ENCODE data around the gene HHEX. TPM values are rescaled to one million over a fixed set of nuclear protein-coding genes. Genes with fewer than 3 reads are reported as not detected.
"Not testable (repeated sequence)": the region's sequence is repeated elsewhere in the genome, so short reads cannot be mapped to it uniquely, and the experiment has no call there.

The HHEX gene
- 6.7 TPM for total RNA-seq
- polyA plus RNA-seq: 15.3 TPM

- Histone ChIP-seq H3K4me3 (ENCODE audit: low read depth, low read length) (peak within 1 kb of the TSS; percentile 65), H3K27ac (ENCODE audit: low read depth) (peak within 1 kb of the TSS; percentile 79), H3K4me1 (ENCODE audit: insufficient read depth) (peaks cover 2% of the 10 kb centered on the region), H3K36me3 (ENCODE audit: insufficient read depth) (peaks cover 2% of the 10 kb centered on the region)
- WGBS: under 1% methylated on average over 79 of the region's 79 CpGs
- DNase-seq (ENCODE audit: extremely low spot score): no peak
These were observed at the start of gene HHEX for GRCh38 chr10:92689663-92690210. Gene HHEX (plus strand): TSS chr10:92689955. CDS start chr10:92689987, 32 bp downstream.

- WGBS: 96% methylated on average over 3 of the region's 3 CpGs
- DNase-seq (ENCODE audit: extremely low spot score): no peak
- Histone ChIP-seq H3K4me1 (ENCODE audit: insufficient read depth) (no peaks in the 10 kb centered on the region), H3K27ac (ENCODE audit: low read depth) (no peak overlapping the region), H3K36me3 (ENCODE audit: insufficient read depth) (no peaks in the 10 kb centered on the region), H3K4me3 (ENCODE audit: low read depth, low read length) (no peak overlapping the region)
These were observed 49.6 kb upstream of the HHEX start for GRCh38 chr10:92640107-92640506.

- Histone ChIP-seq H3K36me3 (ENCODE audit: insufficient read depth) (no peaks in the 10 kb centered on the region), H3K4me1 (ENCODE audit: insufficient read depth) (no peaks in the 10 kb centered on the region), H3K27ac (ENCODE audit: low read depth) (no peak overlapping the region), H3K4me3 (ENCODE audit: low read depth, low read length) (no peak overlapping the region)
- DNase-seq (ENCODE audit: extremely low spot score): no peak
- WGBS: 64% methylated on average over 1 of the region's 1 CpG
These were observed 48.3 kb upstream of the HHEX start for GRCh38 chr10:92641492-92641891.

GRCh38 chr10:92644921-92645320, 44.8 kb upstream of the HHEX start:
- no peak for DNase-seq (ENCODE audit: extremely low spot score)
- H3K36me3 ChIP-seq (ENCODE audit: insufficient read depth): no peaks in the 10 kb centered on the region
- WGBS: 99% methylated on average over 2 of the region's 2 CpGs
- H3K4me1 ChIP-seq (ENCODE audit: insufficient read depth): no peaks in the 10 kb centered on the region
- H3K4me3 ChIP-seq (ENCODE audit: low read depth, low read length): no peak overlapping the region
- no peak overlapping the region for H3K27ac ChIP-seq (ENCODE audit: low read depth)

- H3K4me3 ChIP-seq (ENCODE audit: low read depth, low read length); H3K4me1 ChIP-seq (ENCODE audit: insufficient read depth); H3K27ac ChIP-seq (ENCODE audit: low read depth); H3K36me3 ChIP-seq (ENCODE audit: insufficient read depth); DNase-seq (ENCODE audit: extremely low spot score): not testable (repeated sequence)
- WGBS: 91% methylated on average over 3 of the region's 3 CpGs
These were observed 38.9 kb upstream of the HHEX start for GRCh38 chr10:92650864-92651263.

- H3K4me3 ChIP-seq (ENCODE audit: low read depth, low read length): no peak overlapping the region
- no peak for DNase-seq (ENCODE audit: extremely low spot score)
- no peaks in the 10 kb centered on the region for H3K4me1 ChIP-seq (ENCODE audit: insufficient read depth)
- no peaks in the 10 kb centered on the region for H3K36me3 ChIP-seq (ENCODE audit: insufficient read depth)
- 48% methylated on average over 1 of the region's 1 CpG for WGBS
- no peak overlapping the region for H3K27ac ChIP-seq (ENCODE audit: low read depth)
These were observed 34.3 kb upstream of the HHEX start for GRCh38 chr10:92655426-92655825.

- Histone ChIP-seq H3K36me3 (ENCODE audit: insufficient read depth) (no peaks in the 10 kb centered on the region), H3K4me3 (ENCODE audit: low read depth, low read length) (no peak overlapping the region), H3K4me1 (ENCODE audit: insufficient read depth) (no peaks in the 10 kb centered on the region), H3K27ac (ENCODE audit: low read depth) (no peak overlapping the region)
- no peak for DNase-seq (ENCODE audit: extremely low spot score)
- WGBS: 90% methylated on average over 7 of the region's 7 CpGs
These were observed 33.3 kb upstream of the HHEX start for GRCh38 chr10:92656266-92656961.

- H3K4me1 ChIP-seq (ENCODE audit: insufficient read depth): no peaks in the 10 kb centered on the region
- 92% methylated on average over 5 of the region's 5 CpGs for WGBS
- H3K27ac ChIP-seq (ENCODE audit: low read depth): no peak overlapping the region
- no peaks in the 10 kb centered on the region for H3K36me3 ChIP-seq (ENCODE audit: insufficient read depth)
- DNase-seq (ENCODE audit: extremely low spot score): no peak
- H3K4me3 ChIP-seq (ENCODE audit: low read depth, low read length): no peak overlapping the region
These were observed 32.7 kb upstream of the HHEX start for GRCh38 chr10:92657024-92657423.

GRCh38 chr10:92662848-92663247, 26.9 kb upstream of the HHEX start:
- Histone ChIP-seq H3K27ac (ENCODE audit: low read depth) (no peak overlapping the region), H3K36me3 (ENCODE audit: insufficient read depth) (no peaks in the 10 kb centered on the region), H3K4me3 (ENCODE audit: low read depth, low read length) (no peak overlapping the region), H3K4me1 (ENCODE audit: insufficient read depth) (no peaks in the 10 kb centered on the region)
- DNase-seq (ENCODE audit: extremely low spot score): no peak

GRCh38 chr10:92664322-92664721, 25.4 kb upstream of the HHEX start:
- no peaks in the 10 kb centered on the region for H3K36me3 ChIP-seq (ENCODE audit: insufficient read depth)
- no peak overlapping the region for H3K4me3 ChIP-seq (ENCODE audit: low read depth, low read length)
- H3K4me1 ChIP-seq (ENCODE audit: insufficient read depth): no peaks in the 10 kb centered on the region
- no peak overlapping the region for H3K27ac ChIP-seq (ENCODE audit: low read depth)
- no peak for DNase-seq (ENCODE audit: extremely low spot score)

- no peak for DNase-seq (ENCODE audit: extremely low spot score)
- Histone ChIP-seq H3K4me3 (ENCODE audit: low read depth, low read length) (no peak overlapping the region), H3K4me1 (ENCODE audit: insufficient read depth) (no peaks in the 10 kb centered on the region), H3K27ac (ENCODE audit: low read depth) (no peak overlapping the region), H3K36me3 (ENCODE audit: insufficient read depth) (no peaks in the 10 kb centered on the region)
- 97% methylated on average over 6 of the region's 6 CpGs for whole genome bisulfite sequencing
These were observed 22.7 kb upstream of the HHEX start for GRCh38 chr10:92667078-92667477.

GRCh38 chr10:92677708-92678107, 12.0 kb upstream of the HHEX start:
- Histone ChIP-seq H3K4me1 (ENCODE audit: insufficient read depth) (no peaks in the 10 kb centered on the region), H3K27ac (ENCODE audit: low read depth) (no peak overlapping the region), H3K4me3 (ENCODE audit: low read depth, low read length) (no peak overlapping the region), H3K36me3 (ENCODE audit: insufficient read depth) (no peaks in the 10 kb centered on the region)
- DNase-seq (ENCODE audit: extremely low spot score): no peak

GRCh38 chr10:92678206-92678605, 11.5 kb upstream of the HHEX start:
- Histone ChIP-seq H3K4me1 (ENCODE audit: insufficient read depth) (no peaks in the 10 kb centered on the region), H3K27ac (ENCODE audit: low read depth) (no peak overlapping the region), H3K36me3 (ENCODE audit: insufficient read depth) (no peaks in the 10 kb centered on the region), H3K4me3 (ENCODE audit: low read depth, low read length) (no peak overlapping the region)
- no peak for DNase-seq (ENCODE audit: extremely low spot score)
- WGBS: 91% methylated on average over 5 of the region's 5 CpGs

- 89% methylated on average over 2 of the region's 2 CpGs for WGBS
- Histone ChIP-seq H3K27ac (ENCODE audit: low read depth) (no peak overlapping the region), H3K36me3 (ENCODE audit: insufficient read depth) (no peaks in the 10 kb centered on the region), H3K4me1 (ENCODE audit: insufficient read depth) (no peaks in the 10 kb centered on the region), H3K4me3 (ENCODE audit: low read depth, low read length) (no peak overlapping the region)
- no peak for DNase-seq (ENCODE audit: extremely low spot score)
These were observed 8.4 kb upstream of the HHEX start for GRCh38 chr10:92681306-92681834.

Measured in urinary bladder (tissue), 4 donors.